AG04449 (cell line): Measurements from ENCODE around the gene UBE3A.

ENCODE experiments used
- CTCF ChIA-PET: fragments of 350-600 bp; formaldehyde crosslinking; extraction: SDS; loops from one replicate; lab custom pipeline; 2021; ENCODE audit warnings: antibody characterized with exemption; lab: Yijun Ruan, JAX
- POLR2A ChIA-PET: fragments of 400-600, 350-600 bp; formaldehyde crosslinking; extraction: SDS; loops from one replicate; lab custom pipeline; 2020; ENCODE audit warnings: antibody characterized with exemption, inconsistent platforms; lab: Yijun Ruan, JAX
- DNase-seq: peaks from one replicate; pipeline ENCODE4 v3.0.0-alpha.2; 2010; ENCODE audit warnings: low read depth, low spot score
- H3K4me3 ChIP-seq: 2 replicates; pipeline ENCODE4 v1.5.1; 2011; ENCODE audit warnings: low read depth, mild to moderate bottlenecking, control low read depth, low read length
- TF ChIP-seq, protein P1 (sequence below): IDR thresholded peaks from one replicate; pipeline ENCODE4 v1.5.1; 2011; ENCODE audit warnings: mild to moderate bottlenecking, moderate library complexity, low read length, control low read depth, inconsistent platforms; ENCODE audit not compliant: insufficient read depth; ENCODE audit errors: missing control alignments

Gene UBE3A

DNA sequence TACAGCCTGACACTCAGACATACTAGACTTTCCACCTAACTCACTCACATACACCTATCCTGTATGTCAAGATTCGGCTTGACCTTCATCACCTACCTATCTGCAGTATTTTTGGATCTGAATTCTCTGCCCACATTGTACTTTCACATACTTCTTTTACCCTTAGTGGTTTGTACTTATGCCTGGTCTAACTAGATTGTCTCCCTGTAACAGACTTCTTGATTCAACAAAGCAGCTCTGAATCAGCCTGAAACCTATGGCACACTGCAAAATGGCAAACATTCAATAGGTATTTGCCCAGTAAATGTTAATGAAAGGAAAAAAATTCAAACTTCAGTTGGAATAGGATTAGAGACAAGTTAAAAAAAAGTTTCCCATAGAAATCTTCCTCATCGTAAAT is 106.5 kb downstream of the UBE3A start:
- ChIA-PET CTCF (no interaction called here), POLR2A (no interaction called here)
- DNase-seq = no peak
- H3K4me3 ChIP-seq = no peak overlapping the region
- TF ChIP-seq, protein P1, sequence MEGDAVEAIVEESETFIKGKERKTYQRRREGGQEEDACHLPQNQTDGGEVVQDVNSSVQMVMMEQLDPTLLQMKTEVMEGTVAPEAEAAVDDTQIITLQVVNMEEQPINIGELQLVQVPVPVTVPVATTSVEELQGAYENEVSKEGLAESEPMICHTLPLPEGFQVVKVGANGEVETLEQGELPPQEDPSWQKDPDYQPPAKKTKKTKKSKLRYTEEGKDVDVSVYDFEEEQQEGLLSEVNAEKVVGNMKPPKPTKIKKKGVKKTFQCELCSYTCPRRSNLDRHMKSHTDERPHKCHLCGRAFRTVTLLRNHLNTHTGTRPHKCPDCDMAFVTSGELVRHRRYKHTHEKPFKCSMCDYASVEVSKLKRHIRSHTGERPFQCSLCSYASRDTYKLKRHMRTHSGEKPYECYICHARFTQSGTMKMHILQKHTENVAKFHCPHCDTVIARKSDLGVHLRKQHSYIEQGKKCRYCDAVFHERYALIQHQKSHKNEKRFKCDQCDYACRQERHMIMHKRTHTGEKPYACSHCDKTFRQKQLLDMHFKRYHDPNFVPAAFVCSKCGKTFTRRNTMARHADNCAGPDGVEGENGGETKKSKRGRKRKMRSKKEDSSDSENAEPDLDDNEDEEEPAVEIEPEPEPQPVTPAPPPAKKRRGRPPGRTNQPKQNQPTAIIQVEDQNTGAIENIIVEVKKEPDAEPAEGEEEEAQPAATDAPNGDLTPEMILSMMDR = no peak

DNA sequence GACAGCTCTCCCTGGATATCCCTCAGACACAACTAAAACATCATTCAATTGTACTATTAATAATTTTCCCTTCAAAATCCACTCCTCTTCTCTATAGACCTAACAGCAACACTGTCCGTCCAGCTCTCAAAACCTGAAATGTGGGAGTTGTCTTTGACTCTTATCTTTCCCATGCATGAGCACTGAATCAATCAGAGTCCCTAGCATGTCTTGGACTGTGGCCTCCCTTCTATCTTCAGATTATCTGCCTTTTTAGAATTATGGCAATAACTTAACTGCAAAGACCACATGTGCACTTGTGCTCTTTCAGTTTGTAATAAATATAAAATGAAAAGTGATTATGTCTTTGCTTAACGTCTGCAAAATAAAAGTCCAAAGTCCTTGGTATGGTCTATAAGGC is 107.0 kb downstream of the UBE3A start:
- TF ChIP-seq, protein P1 = no peak
- H3K4me3 ChIP-seq = no peak overlapping the region
- DNase-seq = no peak
- ChIA-PET POLR2A (no interaction called here), CTCF (no interaction called here)

DNA sequence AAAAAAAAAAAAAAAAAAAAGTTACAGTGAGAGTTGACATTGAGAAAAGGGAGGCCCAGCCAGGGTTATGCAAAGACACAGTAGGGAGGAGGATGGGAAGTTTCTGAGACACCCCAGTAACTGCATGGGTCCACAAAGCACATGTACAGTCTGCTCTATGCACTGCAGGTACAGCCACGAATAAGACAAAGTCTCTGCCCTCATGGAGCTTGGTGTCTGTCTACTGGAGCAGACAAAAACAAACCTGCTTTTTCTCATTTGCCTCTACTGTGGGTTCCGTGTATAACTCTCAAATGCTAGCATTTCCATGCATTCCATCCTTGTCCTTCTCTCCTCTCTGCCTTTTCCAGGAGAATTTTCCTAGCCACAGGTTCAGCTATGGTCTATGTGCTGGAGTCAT is 107.4 kb downstream of the UBE3A start:
- POLR2A ChIA-PET = no interaction called here
- TF ChIP-seq, protein P1 = no peak
- CTCF ChIA-PET = no interaction called here
- DNase-seq = no peak
- H3K4me3 ChIP-seq = no peak overlapping the region

DNA sequence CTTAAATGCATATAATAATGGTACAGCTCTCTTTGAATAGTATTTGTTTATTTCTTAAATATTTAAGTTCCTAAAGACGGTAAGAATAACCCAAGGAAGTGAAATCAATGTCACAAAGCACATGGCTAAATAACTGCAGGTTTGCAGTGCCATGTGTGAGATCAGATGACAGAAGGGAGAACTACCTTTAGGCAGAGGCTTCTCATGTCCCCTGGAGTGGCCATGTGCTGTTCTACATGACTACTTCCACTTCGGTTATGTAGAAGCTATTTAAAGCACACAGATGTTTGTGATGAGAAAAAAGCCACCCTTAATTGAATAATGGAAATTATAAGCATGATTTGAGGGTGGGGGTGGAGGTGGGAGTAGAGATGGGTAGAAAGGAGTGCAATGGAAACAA is 109.1 kb downstream of the UBE3A start:
- TF ChIP-seq, protein P1 = no peak
- H3K4me3 ChIP-seq = no peak overlapping the region
- DNase-seq = no peak
- CTCF ChIA-PET = interaction anchor here (1.0 to 1.4 kb wide), 3 partner anchors 8 to 20 kb away, joined by 3 read pairs; no protein-coding TSS in a partner anchor
- POLR2A ChIA-PET = no interaction called here

DNA sequence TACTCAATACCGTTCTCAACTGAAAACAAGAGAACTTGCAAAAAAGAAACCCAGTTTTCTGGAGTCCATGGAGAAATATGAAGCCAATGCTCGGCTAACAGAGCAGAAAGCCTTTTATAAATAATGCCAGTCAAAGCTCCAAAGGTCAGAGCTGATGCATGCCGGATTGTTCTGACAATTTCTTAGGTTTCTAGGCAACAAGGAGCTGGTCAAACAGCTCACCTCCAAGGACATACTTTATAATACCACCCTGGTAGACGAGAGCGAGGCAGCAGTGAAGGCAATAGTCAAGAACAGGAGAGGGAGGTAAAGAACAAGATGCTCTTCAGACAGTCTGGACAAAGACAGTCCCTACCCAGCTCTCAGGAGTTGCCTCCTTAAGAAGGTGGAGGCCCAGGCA is 111.1 kb downstream of the UBE3A start:
- CTCF ChIA-PET = no interaction called here
- TF ChIP-seq, protein P1 = no peak
- no peak overlapping the region for H3K4me3 ChIP-seq
- DNase-seq = no peak
- POLR2A ChIA-PET = no interaction called here

DNA sequence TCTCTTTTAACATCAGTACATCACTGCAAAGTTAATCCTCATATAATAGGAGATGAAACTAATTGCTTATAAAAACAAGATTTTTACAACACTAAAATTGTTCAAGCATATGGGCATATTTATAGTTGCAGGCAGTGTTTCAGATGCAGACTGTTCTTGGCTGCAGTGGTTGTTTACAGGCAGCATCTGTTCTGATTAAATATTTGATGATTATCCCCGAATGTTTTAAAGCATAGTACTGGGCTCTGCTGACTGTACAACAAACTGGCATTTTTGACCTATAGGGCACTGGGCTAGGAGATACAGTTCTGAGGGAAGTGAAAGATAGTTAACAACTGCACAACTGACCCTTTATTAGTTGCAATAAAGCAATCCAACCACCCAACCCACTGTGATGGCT is 113.6 kb downstream of the UBE3A start:
- TF ChIP-seq, protein P1 = no peak
- ChIA-PET POLR2A (no interaction called here), CTCF (no interaction called here)
- no peak for DNase-seq
- no peak overlapping the region for H3K4me3 ChIP-seq
